H4 (cell line): ENCODE results near the gene BEND2. TPM values are rescaled to one million over a fixed set of nuclear protein-coding genes. Genes with fewer than 3 reads are reported as not detected.

Experiments used
- DNase-seq: peaks from one replicate; pipeline ENCODE4 v3.0.0-alpha.2; 2015; ENCODE audit warnings: low spot score
- total RNA-seq: library from RNA; depleted of rRNA; stranded (reverse); fragments of >200 nt; shearing (Covaris generic); gene quantifications from 2 replicates; pipeline ENCODE4 v1.2.3, GENCODE V29; 2014; rRNA removed

The BEND2 gene
- total RNA-seq, 1 experiment from 2014 or later, result not detected

DNA sequence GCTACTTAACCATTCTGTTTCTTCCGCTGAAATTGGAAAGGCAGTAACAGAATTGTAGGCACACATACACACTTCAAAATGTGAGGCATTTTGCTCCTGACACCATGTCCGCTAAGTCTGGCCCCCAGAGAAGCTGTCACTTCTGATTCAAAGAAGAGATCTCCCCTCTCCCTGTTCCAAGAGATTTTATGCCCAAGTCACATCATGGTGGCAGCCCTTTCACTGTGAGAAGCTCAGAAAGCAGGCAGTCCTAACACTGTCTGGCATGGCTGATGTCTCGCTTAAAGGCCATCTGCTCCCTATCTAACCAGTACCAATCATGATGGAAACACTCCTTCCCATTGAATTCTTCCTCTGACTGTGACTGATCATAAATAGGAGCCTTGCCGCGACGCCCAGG, 83.9 kb downstream of the BEND2 start:
- DNase-seq, result no peak

DNA sequence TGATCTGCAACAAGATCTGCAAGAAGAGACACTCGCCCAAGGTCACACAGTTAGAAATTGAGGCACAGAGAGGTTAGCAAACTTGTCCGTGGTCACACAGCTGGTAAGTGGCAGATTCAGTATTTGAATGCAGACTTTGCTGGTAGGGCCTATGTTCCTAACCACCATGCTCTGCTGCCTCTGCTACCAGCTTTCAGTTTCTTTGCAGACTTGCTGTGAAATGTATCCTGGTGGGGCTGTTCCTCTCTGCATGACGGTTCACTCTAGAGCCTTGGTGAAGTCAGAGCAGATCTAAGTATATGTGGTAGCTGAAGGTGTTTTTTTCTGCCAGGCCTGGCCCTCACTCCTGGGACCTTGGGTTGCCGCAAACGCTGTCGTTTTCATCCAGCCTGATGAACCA, 87.1 kb downstream of the BEND2 start:
- no peak for DNase-seq

DNA sequence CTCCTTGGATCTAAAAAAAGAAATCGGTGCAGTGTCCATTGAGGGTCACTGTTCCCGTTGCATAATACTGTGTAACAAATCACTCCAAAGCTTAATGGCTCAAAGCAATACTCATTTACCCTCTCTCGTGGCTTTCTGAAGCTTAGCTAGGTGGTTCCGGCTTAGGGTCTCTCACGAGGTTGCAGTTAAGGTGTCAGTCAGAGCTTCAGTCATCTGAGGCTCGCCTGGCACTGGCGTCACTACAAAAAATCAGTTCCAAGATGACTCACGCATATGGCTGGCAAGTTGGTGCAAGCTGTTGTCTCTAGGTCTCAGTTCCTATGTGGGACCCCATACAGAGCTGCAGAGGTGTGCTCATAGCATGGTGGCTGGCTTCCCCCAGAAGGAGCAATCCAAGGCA, 91.0 kb downstream of the BEND2 start:
- no peak for DNase-seq

DNA sequence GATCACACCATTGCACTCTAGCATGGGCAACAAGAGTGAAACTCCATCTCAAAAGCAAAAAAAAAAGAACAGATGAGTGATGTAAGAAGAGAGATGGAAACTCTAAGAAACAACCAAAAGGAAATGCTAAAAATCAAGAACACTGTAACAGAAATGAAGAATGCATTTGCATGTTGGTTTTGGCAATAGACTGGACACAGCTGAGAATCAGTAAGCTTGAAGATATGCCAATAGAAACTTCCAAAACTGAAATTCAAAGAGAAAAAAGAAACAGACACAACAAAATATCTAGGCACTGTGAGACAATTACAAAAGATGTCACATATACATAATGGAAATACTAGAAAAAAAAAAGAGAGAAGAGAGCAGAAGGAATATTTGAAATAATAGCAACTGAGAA, 93.7 kb downstream of the BEND2 start:
- no peak for DNase-seq

DNA sequence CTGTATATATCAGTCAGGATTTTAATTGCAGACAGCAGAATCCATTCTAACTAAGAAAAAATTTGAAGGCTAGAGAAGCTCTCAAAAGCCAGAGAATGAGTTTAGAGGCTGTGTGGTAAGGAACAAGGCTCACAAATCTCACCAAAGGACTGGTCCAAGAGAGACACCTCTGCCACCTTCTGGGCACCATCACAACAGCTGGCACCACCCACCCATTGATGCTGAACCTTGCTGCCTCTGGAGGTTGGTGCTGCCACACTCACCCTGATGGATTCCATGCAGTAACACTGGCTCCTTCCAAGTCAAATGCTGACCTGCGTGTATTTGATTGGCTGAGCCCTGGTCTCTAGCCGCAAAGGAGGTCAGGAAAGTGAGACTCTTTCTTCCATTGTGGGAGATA, 100.8 kb downstream of the BEND2 start:
- no peak for DNase-seq

Other genes starting within 250 kb of the BEND2 start
- gene SCML2, start 133.8 kb upstream of the BEND2 start, total RNA-seq, result 6.3 and 6.7 TPM in 2 replicates
- 1.5 and 2.9 TPM in 2 replicates for gene CDKL5, start 204.7 kb upstream of the BEND2 start, total RNA-seq